GM23248 (cell line): ENCODE data around the gene FRMPD3. TPM values are rescaled to one million over a fixed set of nuclear protein-coding genes. Genes with fewer than 3 reads are reported as not detected.

Source experiments
- DNase-seq: peaks from one replicate; pipeline ENCODE4 v3.0.0-alpha.2; 2015
- H2AFZ ChIP-seq: fragments of 200-600 bp; sonication (generic); 2 replicates; pipeline ENCODE4 v1.6.1; 2016; ENCODE audit warnings: antibody characterized with exemption
- H3F3A ChIP-seq: fragments of 200-600 bp; sonication (generic); 2 replicates; pipeline ENCODE4 v1.6.1; 2016; ENCODE audit warnings: mild to moderate bottlenecking, antibody characterized with exemption, mixed run types; ENCODE audit not compliant: insufficient read depth
- H3K27ac ChIP-seq: fragments of 200-600 bp; sonication (generic); 2 replicates; pipeline ENCODE4 v1.5.1; 2016; ENCODE audit warnings: mild to moderate bottlenecking
- H3K27me3 ChIP-seq: fragments of 200-600 bp; sonication (generic); replicated peaks from 2 replicates; pipeline ENCODE4 v1.6.1; 2016; ENCODE audit warnings: mild to moderate bottlenecking; ENCODE audit not compliant: insufficient read depth
- H3K36me3 ChIP-seq: fragments of 200-600 bp; sonication (generic); 2 replicates; pipeline ENCODE4 v1.6.1; 2016; ENCODE audit warnings: low read depth, mild to moderate bottlenecking
- H3K4me1 ChIP-seq: fragments of 200-600 bp; sonication (generic); 2 replicates; pipeline ENCODE4 v1.6.1; 2016; ENCODE audit warnings: mild to moderate bottlenecking; ENCODE audit not compliant: insufficient read depth
- H3K4me2 ChIP-seq: fragments of 200-600 bp; sonication (generic); one replicate; pipeline ENCODE4 v1.6.1; 2016; ENCODE audit warnings: mild to moderate bottlenecking; ENCODE audit not compliant: unreplicated experiment
- H3K4me3 ChIP-seq: fragments of 200-600 bp; sonication (generic); 2 replicates; pipeline ENCODE4 v1.5.1; 2016; ENCODE audit warnings: mild to moderate bottlenecking
- H3K79me2 ChIP-seq: fragments of 200-600 bp; sonication (generic); 2 replicates; pipeline ENCODE4 v1.6.1; 2016; ENCODE audit warnings: mild to moderate bottlenecking; ENCODE audit not compliant: insufficient read depth
- H3K9ac ChIP-seq: fragments of 200-600 bp; sonication (generic); 2 replicates; pipeline ENCODE4 v1.6.1; 2016; ENCODE audit warnings: mild to moderate bottlenecking
- H3K9me2 ChIP-seq: fragments of 200-600 bp; sonication (generic); 2 replicates; pipeline ENCODE4 v1.6.1; 2016; ENCODE audit warnings: mixed run types, mild to moderate bottlenecking, moderate library complexity; ENCODE audit not compliant: insufficient read depth
- H3K9me3 ChIP-seq: fragments of 200-600 bp; sonication (generic); one replicate; pipeline ENCODE4 v1.6.1; 2017; ENCODE audit warnings: low read depth
- H4K20me1 ChIP-seq: fragments of 200-600 bp; sonication (generic); 2 replicates; pipeline ENCODE4 v1.6.0; 2016; ENCODE audit not compliant: insufficient read depth
- EZH2 ChIP-seq: fragments of 200-600 bp; sonication (generic); IDR thresholded peaks from 2 replicates; pipeline ENCODE4 v1.6.1; 2018; ENCODE audit warnings: antibody characterized with exemption, mild to moderate bottlenecking; ENCODE audit not compliant: insufficient read depth, poor library complexity, severe bottlenecking
- EZH2phosphoT487 ChIP-seq: fragments of 200-600 bp; sonication (generic); IDR thresholded peaks from 2 replicates; pipeline ENCODE4 v1.6.1; 2018; ENCODE audit warnings: antibody characterized with exemption, moderate library complexity, mild to moderate bottlenecking, low read depth; ENCODE audit not compliant: insufficient read depth
- WGBS, 2 experiments: methylation state at CpG; one replicate each; pipeline ENCODE4 v1.1.6; 2015 to 2017; ENCODE audit warnings: low lambda C conversion rate in 2 of 2, low coverage in 1 of 2; ENCODE audit errors: missing lambda C conversion rate in 2 of 2; 5-methylcytosine and 5-hydroxymethylcytosine counted together
- in situ Hi-C: fragments of 300-500 bp; cut with MboI; formaldehyde crosslinking; loops from 2 replicates; pipeline ENCODE4 v1.15.0; 2020
- polyA plus RNA-seq: library from polyadenylated mRNA; unstranded; fragments of >200 nt; fragmentation: Nextera tagmentation; extraction: Ambion mirVana; gene quantifications from 2 replicates; pipeline ENCODE4 v1.2.1, GENCODE V29; 2016
- total RNA-seq: library from RNA; depleted of rRNA; stranded (reverse); fragments of >200 nt; shearing (Covaris generic); gene quantifications from 2 replicates; pipeline ENCODE4 v1.2.3, GENCODE V29; 2014

FRMPD3 gene
- total and polyA plus RNA-seq, 2 experiments from 2014 or later: not detected

GRCh38 chrX:107440187-107440586 lies 9.3 kb upstream of the FRMPD3 start:
- no peaks in the 10 kb centered on the region for H3K4me1 ChIP-seq
- no peaks in the 10 kb centered on the region for H3K9me3 ChIP-seq
- TF ChIP-seq EZH2phosphoT487 (no peak), EZH2 (no peak)
- H3K9me2 ChIP-seq: no peaks in the 10 kb centered on the region
- H2AFZ ChIP-seq: no peak overlapping the region
- H3K4me3 ChIP-seq: no peak overlapping the region
- H4K20me1 ChIP-seq: no peaks in the 10 kb centered on the region
- no peaks in the 10 kb centered on the region for H3K36me3 ChIP-seq
- no peaks in the 10 kb centered on the region for H3K27me3 ChIP-seq
- no peaks in the 10 kb centered on the region for H3F3A ChIP-seq
- H3K27ac ChIP-seq: no peak overlapping the region
- H3K79me2 ChIP-seq: no peaks in the 10 kb centered on the region
- H3K4me2 ChIP-seq: no peak overlapping the region
- no peak overlapping the region for H3K9ac ChIP-seq
- WGBS, 2 experiments: 15 to 34% methylated on average over 2 to 3 of the region's 3 CpGs
- no peak for DNase-seq
- in situ Hi-C loops: loop anchor here (25.0 kb wide), 1 partner anchor 403 kb away; no protein-coding TSS in a partner anchor

- Histone ChIP-seq H4K20me1 (no peaks in the 10 kb centered on the region), H3K9me2 (no peaks in the 10 kb centered on the region), H3K4me3 (no peak overlapping the region), H3K27ac (no peak overlapping the region), H3K79me2 (no peaks in the 10 kb centered on the region), H3K27me3 (no peaks in the 10 kb centered on the region), H3K9me3 (no peaks in the 10 kb centered on the region), H3K36me3 (no peaks in the 10 kb centered on the region), H3F3A (no peaks in the 10 kb centered on the region), H3K9ac (no peak overlapping the region), H3K4me1 (no peaks in the 10 kb centered on the region), H2AFZ (no peak overlapping the region), H3K4me2 (no peak overlapping the region)
- WGBS, 2 experiments: 51 to 56% methylated on average over 4 to 5 of the region's 5 CpGs
- no peak for TF ChIP-seq EZH2
- TF ChIP-seq EZH2phosphoT487: no peak
- DNase-seq: no peak
- in situ Hi-C loops: loop anchor here (25.0 kb wide), 1 partner anchor 403 kb away; no protein-coding TSS in a partner anchor
Measured at GRCh38 chrX:107440692-107441091, 8.8 kb upstream of the FRMPD3 start.

GRCh38 chrX:107442914-107443527 lies 6.4 kb upstream of the FRMPD3 start:
- Histone ChIP-seq H2AFZ (no peak overlapping the region), H3K4me2 (no peak overlapping the region), H3K36me3 (no peaks in the 10 kb centered on the region), H3K27ac (no peak overlapping the region), H3K79me2 (no peaks in the 10 kb centered on the region), H3F3A (no peaks in the 10 kb centered on the region), H3K9me3 (no peaks in the 10 kb centered on the region), H3K9ac (no peak overlapping the region), H4K20me1 (no peaks in the 10 kb centered on the region), H3K4me1 (no peaks in the 10 kb centered on the region), H3K4me3 (no peak overlapping the region), H3K27me3 (no peaks in the 10 kb centered on the region; the same call in 1 of the 2 replicates), H3K9me2 (no peaks in the 10 kb centered on the region)
- no peak for TF ChIP-seq EZH2phosphoT487
- no peak for TF ChIP-seq EZH2
- in situ Hi-C loops: loop anchor here (25.0 kb wide), 1 partner anchor 406 kb away; no protein-coding TSS in a partner anchor
- DNase-seq: no peak
- WGBS, 2 experiments: 38 to 40% methylated on average over 2 to 3 of the region's 3 CpGs

- in situ Hi-C loops: loop anchor here (25.0 kb wide), 1 partner anchor 408 kb away; no protein-coding TSS in a partner anchor
- Histone ChIP-seq H3K4me2 (no peak overlapping the region), H2AFZ (no peak overlapping the region), H3F3A (no peaks in the 10 kb centered on the region), H3K27ac (no peak overlapping the region), H3K4me3 (no peak overlapping the region), H3K79me2 (no peaks in the 10 kb centered on the region), H3K4me1 (no peaks in the 10 kb centered on the region), H4K20me1 (no peaks in the 10 kb centered on the region), H3K9me2 (no peaks in the 10 kb centered on the region), H3K27me3 (peaks cover 8% of the 10 kb centered on the region), H3K36me3 (no peaks in the 10 kb centered on the region), H3K9me3 (no peaks in the 10 kb centered on the region), H3K9ac (no peak overlapping the region)
- WGBS, 2 experiments: 29 to 57% methylated on average over 1 of the region's 3 CpGs
- no peak for TF ChIP-seq EZH2phosphoT487
- no peak for TF ChIP-seq EZH2
- DNase-seq: no peak
Measured at GRCh38 chrX:107445146-107445545, 4.3 kb upstream of the FRMPD3 start.
